VCaP (cell line): Measurements from ENCODE around the gene KIF18A.

Source experiments
- H3K27ac ChIP-seq: fragments of 450-650 bp; 2 replicates; pipeline ENCODE4 v1.5.1; 2017
- TF ChIP-seq, protein P1 (sequence below): fragments of 450-650 bp; conservative IDR thresholded peaks from 2 replicates; pipeline ENCODE4 v1.5.1; 2017; ENCODE audit warnings: mild to moderate bottlenecking, moderate library complexity

Gene KIF18A

DNA sequence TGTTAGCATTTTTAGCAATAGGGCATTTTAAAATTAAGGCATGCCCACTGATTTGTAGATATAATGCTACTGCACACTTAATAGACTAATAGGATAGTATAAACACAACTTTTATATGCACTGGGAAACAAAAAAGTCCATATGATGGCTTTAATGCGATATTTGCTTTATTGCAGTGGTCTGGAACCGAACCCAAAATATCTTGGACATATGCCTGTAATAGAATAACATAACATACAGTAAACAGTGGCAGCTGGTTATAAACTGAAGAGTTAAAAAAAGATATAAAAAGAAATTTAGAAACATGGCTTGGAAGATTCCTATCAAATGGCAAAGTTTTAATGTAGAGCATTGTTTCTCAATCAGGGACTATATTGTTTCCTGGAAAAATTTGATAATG is 111.9 kb downstream of the KIF18A start:
- no peak overlapping the region for H3K27ac ChIP-seq
- TF ChIP-seq, protein P1, sequence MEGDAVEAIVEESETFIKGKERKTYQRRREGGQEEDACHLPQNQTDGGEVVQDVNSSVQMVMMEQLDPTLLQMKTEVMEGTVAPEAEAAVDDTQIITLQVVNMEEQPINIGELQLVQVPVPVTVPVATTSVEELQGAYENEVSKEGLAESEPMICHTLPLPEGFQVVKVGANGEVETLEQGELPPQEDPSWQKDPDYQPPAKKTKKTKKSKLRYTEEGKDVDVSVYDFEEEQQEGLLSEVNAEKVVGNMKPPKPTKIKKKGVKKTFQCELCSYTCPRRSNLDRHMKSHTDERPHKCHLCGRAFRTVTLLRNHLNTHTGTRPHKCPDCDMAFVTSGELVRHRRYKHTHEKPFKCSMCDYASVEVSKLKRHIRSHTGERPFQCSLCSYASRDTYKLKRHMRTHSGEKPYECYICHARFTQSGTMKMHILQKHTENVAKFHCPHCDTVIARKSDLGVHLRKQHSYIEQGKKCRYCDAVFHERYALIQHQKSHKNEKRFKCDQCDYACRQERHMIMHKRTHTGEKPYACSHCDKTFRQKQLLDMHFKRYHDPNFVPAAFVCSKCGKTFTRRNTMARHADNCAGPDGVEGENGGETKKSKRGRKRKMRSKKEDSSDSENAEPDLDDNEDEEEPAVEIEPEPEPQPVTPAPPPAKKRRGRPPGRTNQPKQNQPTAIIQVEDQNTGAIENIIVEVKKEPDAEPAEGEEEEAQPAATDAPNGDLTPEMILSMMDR: no peak

DNA sequence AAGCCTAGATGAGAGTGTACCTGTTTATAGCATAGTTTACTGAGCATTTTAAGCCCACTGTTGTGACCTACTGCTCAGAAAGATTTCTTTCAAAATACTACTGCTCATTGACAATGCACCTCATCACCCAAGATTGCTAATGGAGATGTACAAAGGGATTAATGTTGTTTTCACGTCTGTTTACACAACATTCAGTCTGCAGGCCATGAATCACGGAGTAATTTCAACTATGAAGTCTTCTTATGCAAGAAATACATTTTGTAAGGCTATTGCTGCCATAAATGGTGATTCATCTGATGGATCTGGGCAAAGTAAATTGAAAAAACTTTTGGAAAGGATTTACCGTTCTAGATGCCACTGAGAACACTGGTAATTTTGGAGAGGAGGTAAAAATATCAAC is 112.9 kb downstream of the KIF18A start:
- TF ChIP-seq, protein P1: no peak
- no peak overlapping the region for H3K27ac ChIP-seq

DNA sequence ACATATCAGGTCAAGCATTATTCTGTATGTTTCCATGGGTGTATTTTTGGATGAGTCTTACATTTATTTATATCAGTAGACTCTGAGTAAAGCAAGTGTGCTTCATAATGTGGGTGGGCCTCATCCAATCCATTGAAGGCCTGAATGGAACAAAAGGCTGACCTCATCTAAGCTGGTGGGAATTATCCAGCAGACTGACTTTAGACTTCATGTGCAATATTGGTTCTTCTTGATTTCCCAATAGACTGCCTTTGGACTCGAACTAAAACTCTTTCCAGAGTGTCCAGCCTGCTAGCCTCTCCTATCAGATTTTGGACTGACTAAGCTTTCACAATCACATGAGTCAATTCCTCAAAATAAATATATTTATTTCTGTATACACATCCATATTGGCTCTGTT is 116.2 kb downstream of the KIF18A start:
- H3K27ac ChIP-seq: no peak overlapping the region
- TF ChIP-seq, protein P1: no peak

DNA sequence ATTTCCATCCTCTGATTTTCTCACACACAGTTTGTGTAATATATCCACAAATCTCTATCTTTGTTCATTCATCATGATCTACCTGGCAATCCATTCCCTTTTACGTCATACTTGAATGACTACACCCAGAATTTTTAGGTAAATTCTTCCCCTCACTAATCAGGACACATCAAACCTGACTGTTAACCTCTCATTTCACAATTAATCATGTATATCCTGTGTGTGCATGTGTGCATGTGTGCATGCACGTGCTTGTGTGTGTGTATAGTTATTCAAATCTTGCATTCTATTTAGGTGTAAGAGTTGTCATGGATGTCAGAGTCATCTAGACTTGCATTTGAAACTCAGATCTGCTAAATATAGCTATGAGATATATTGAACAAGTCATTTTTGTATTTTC is 130.4 kb downstream of the KIF18A start:
- TF ChIP-seq, protein P1: no peak
- H3K27ac ChIP-seq: no peak overlapping the region

DNA sequence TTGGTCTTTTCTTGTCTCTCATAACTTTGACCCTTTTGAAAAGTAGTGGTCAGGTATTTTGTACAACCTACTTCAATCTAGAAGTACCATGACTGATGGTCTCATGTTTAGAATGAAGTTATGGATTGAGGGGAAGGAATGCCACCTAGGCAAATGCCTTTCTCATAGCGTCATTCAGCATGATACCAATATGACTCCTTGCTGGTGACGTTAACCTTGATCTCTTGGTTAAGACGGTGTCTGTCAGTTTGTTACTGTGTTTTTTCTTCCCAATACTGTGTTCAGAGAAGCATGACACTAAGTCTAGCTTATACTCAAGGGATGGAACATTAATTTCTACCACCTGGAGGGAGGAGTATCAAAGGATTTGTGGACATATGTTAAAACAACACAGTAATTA is 130.9 kb downstream of the KIF18A start:
- H3K27ac ChIP-seq: no peak overlapping the region
- TF ChIP-seq, protein P1: no peak

DNA sequence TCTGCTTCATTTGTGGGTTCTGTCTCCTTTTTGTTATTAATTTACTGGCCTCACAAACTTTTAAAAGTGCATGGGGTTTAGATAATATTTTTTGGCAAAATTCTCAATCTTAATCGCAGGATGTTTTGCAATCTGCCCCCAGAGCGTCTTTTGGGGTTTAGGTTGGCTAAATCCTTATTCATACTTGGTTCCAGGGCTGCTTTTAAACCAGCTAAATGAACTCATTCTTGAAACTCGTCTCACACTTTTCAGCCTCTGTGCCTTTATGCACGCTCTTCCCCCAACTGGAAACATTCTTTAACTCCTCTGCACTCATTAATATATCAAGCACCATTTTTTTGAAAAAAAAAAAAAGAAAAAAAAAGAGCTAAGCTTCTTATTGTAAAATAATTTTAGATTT is 131.7 kb downstream of the KIF18A start:
- no peak overlapping the region for H3K27ac ChIP-seq
- TF ChIP-seq, protein P1: no peak

DNA sequence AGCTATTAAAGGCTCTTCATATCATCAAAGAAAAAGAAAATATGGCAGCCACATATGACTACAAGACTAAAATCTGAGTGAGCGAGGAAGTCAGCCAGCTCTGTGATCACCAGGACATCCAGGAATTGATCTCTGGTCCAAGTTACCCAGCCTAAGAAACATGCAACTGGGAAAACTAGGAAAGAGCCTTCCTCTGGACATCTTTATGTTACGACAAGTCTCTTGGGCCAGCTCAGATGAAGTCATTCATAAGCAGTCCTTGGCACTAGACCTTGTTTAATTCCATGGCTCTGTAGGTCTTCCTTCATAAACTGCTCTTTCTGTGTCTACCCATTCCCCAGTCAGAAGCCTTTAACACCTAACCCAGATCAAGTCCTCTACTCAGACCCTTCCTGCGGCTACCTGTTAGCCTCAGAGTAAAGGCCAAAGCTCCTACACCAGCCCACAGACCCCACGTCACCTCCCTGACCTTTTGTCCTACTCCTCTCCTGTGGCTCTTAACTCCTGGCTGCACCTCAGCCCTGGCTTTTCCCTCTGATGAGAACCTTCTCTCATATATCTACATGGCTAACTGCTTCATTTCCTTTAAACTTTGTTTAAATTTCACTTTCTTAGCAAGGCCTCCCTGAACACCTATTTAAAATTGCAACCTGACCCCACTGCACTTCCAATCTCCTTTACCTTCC is 134.0 kb downstream of the KIF18A start:
- H3K27ac ChIP-seq: no peak overlapping the region
- TF ChIP-seq, protein P1: no peak
